Thyroid gland (tissue), 4 donors: ENCODE data around the gene HAO2.

ENCODE experiments used
- CTCF ChIP-seq, 6 experiments: fragments of 200-600 bp in 3 of 6; fragments of 450-650 bp in 3 of 6; sonication (generic) in 3 of 6; IDR thresholded peaks; one replicate each; pipeline ENCODE4 v1.5.1; 2016 to 2019; ENCODE audit warnings: antibody characterized with exemption in 6 of 6, mild to moderate bottlenecking in 2 of 6, inconsistent platforms in 1 of 6, moderate library complexity in 1 of 6
- POLR2A ChIP-seq, 2 donors: fragments of 450-650 bp; IDR thresholded peaks; one replicate each; pipeline ENCODE4 v1.6.1; 2017; ENCODE audit warnings: antibody characterized with exemption in 2 of 2, mild to moderate bottlenecking in 2 of 2, moderate library complexity in 1 of 2

- TF ChIP-seq CTCF (IDR thresholded peaks at IDR 0.05), result no peak
- TF ChIP-seq POLR2A (IDR thresholded peaks at IDR 0.05), result no peak
Observed at GRCh38 chr1:119416006-119416640, 47.5 kb downstream of the HAO2 start.
